A549 treated with DMSO at 1 μM for 4 hours (cell line): ENCODE results near the gene TMEM138. TPM values are rescaled to one million over a fixed set of nuclear protein-coding genes. Genes with fewer than 3 reads are reported as not detected.

ENCODE experiments used
- total RNA-seq: library from RNA; stranded (reverse); fragments of 200-300 nt; extraction: Qiagen RNA extraction; gene quantifications from 5 replicates; pipeline ENCODE4 v1.2.3, GENCODE V29; 2022; ENCODE audit warnings: low read depth

The TMEM138 gene
- total RNA-seq, result 75.0 to 125 TPM (median 111 TPM) in 5 replicates

DNA sequence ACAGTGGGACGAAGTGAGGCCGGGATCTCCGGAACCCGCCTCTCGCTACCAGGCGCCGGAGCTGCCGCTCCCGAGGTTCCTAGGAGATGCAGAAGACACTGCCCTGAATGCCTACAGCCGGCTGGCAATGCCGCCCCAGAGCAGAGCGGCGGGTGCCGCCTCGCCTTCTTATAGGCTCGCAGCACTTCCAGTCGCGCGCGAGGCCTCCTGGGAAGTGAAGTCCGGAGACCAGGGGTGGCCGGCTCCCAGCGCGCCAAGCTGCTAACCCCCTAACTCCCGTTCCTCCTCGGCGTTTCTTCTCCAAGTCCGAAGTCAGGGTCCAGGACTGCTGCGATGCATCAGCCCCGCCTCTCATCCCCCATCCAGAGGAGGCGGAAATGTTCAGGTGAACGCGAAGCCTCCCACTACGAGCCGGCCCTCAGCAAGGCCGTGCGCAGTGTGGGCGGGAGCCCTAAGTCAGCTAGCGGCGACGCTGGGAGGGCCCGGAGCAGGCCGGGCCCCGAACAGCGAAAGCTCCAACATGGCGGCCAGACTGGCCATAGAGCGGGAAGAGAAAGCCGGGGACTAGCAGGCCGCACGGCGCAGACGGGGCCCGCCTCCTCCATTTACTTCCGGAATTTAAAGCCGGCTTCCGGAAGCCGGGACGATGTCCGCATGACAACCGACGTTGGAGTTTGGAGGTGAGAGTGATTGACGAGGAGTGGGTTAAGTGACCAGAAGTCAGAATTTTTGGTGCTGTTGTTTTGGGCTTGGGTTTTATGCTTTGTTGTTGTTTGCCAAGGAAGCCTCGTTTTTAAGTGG, at the start of gene TMEM138, which contains the start of gene CYB561A3:
TMEM138 (plus strand) TSS at position 634 of the 801 bp plus-strand sequence. CDS start 2,017 bp downstream, outside the sequence.
CYB561A3 (minus strand) TSS at position 142 of the 801 bp plus-strand sequence. CDS start 5,169 bp downstream, outside the sequence.

DNA sequence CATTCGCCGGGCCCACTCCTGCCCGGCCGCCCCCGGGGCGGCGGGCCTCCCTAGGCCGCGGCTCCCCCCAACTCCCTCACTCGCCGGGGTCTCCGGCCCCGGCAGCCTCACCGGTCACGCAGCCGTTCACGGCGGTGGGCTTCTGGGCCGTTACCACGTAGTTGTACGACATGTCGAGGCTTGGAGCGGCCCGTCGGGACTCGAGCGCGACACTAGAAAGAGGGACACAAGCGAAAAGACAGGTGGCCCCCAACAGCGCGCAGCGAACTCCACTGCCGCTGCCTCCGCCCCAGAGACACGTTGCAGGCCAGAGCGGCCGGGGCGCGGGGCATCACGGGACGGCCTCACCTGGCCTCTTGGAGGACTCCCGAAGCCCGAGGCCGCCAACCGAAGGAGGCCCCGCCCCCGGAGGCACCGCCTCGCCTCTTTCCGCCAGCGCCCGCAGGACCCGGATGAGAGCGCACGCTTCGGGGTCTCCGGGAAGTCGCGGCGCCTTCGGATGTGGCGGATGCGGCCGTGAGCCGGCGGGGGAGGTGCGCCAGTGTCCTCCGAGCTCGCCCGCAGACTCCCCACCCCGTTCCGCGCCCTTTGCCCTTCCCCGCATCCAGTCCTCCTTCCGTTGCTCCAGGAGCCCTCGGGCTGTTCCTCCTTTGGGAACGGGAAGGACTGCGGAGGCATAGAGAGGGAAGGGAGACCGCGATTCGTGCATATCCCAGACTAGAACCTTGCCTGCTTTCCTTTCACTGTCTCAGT, 29.2 kb upstream of the TMEM138 start, which contains the start of the genes DDB1 and TKFC:
DDB1 (minus strand) TSS at position 309 of the 753 bp plus-strand sequence; CDS start at position 172, 137 bp downstream.
TKFC (plus strand) TSS at position 432 of the 753 bp plus-strand sequence. CDS start 1,501 bp downstream, outside the sequence.

Other genes starting within 250 kb of the TMEM138 start
- gene VPS37C, start 200.9 kb upstream of the TMEM138 start, total RNA-seq, result 15.8 to 20.5 TPM (median 19.2 TPM) in 5 replicates
- gene PGA3, start 158.9 kb upstream of the TMEM138 start, total RNA-seq, result not detected in 5 replicates
- gene PGA4, start 140.0 kb upstream of the TMEM138 start, total RNA-seq, result not detected in 5 replicates
- gene PGA5, start 121.2 kb upstream of the TMEM138 start, total RNA-seq, result 0.10 TPM in 1 of 5 replicates, not detected in the others
- gene VWCE, start 67.1 kb upstream of the TMEM138 start, total RNA-seq, result 0.38 to 0.77 TPM (median 0.57 TPM) in 5 replicates
- gene DDB1, start 29.3 kb upstream of the TMEM138 start, total RNA-seq, result 161 to 182 TPM (median 172 TPM) in 5 replicates
- 46.8 to 76.0 TPM (median 71.1 TPM) in 5 replicates for gene TKFC, start 29.1 kb upstream of the TMEM138 start, total RNA-seq
- 41.2 to 50.1 TPM (median 47.6 TPM) in 5 replicates for gene CYB561A3, start 492 bp upstream of the TMEM138 start, total RNA-seq
- gene TMEM216, start 30.2 kb downstream of the TMEM138 start, total RNA-seq, result 16.4 to 20.8 TPM (median 19.5 TPM) in 5 replicates
- gene CPSF7, start 67.6 kb downstream of the TMEM138 start, total RNA-seq, result 73.7 to 78.3 TPM (median 75.8 TPM) in 5 replicates
- 36.8 to 52.5 TPM (median 44.7 TPM) in 5 replicates for gene SDHAF2, start 67.8 kb downstream of the TMEM138 start, total RNA-seq
- 0.10 to 0.23 TPM (median 0.14 TPM) in 5 replicates for gene LRRC10B, start 146.4 kb downstream of the TMEM138 start, total RNA-seq
- 0.92 to 1.2 TPM (median 1.1 TPM) in 5 replicates for gene SYT7, start 218.7 kb downstream of the TMEM138 start, total RNA-seq